Aorta (tissue), 5 donors: ENCODE measurements around the gene GRK4. TPM values are rescaled to one million over a fixed set of nuclear protein-coding genes. Genes with fewer than 3 reads are reported as not detected.
A peak's percentile ranks its signal among the peaks of the same experiment; 100 is the strongest.

Source experiments
- ATAC-seq: fragments of 200-7000 bp; cut with Tn5 transposase; one replicate; pipeline ENCODE4 v1.9.1; 2022; ENCODE audit warnings: moderate library complexity; ENCODE audit not compliant: low FRiP score
- DNase-seq, 2 donors: peaks; one replicate each; pipeline ENCODE4 v3.0.0-alpha.2; 2020
- H3K27ac ChIP-seq, 2 donors: one replicate each; pipeline ENCODE4 v1.5.1; 2013; ENCODE audit warnings: low read length in 2 of 2, mild to moderate bottlenecking in 2 of 2, moderate library complexity in 2 of 2, control low read depth in 1 of 2, inconsistent platforms in 1 of 2, low read depth in 1 of 2
- H3K27me3 ChIP-seq, 2 donors: one replicate each; pipeline ENCODE4 v1.6.1; 2013; ENCODE audit warnings: control low read depth in 1 of 2, low read length in 1 of 2, mild to moderate bottlenecking in 1 of 2, moderate library complexity in 1 of 2; ENCODE audit not compliant: insufficient read depth in 2 of 2, control insufficient read depth in 1 of 2
- H3K36me3 ChIP-seq, 2 donors: one replicate each; pipeline ENCODE4 v1.6.1; 2013; ENCODE audit warnings: control low read depth in 1 of 2, low read length in 1 of 2, mild to moderate bottlenecking in 1 of 2; ENCODE audit not compliant: insufficient read depth in 2 of 2, control insufficient read depth in 1 of 2
- H3K4me1 ChIP-seq, 2 donors: one replicate each; pipeline ENCODE4 v1.6.1; 2013; ENCODE audit warnings: low read length in 2 of 2, control low read depth in 1 of 2, mild to moderate bottlenecking in 1 of 2, moderate library complexity in 1 of 2; ENCODE audit not compliant: insufficient read depth in 2 of 2, control insufficient read depth in 1 of 2
- H3K4me3 ChIP-seq, 2 donors: one replicate each; pipeline ENCODE4 v1.5.1; 2013; ENCODE audit warnings: low read length in 2 of 2, control low read depth in 1 of 2, mild to moderate bottlenecking in 1 of 2
- H3K9me3 ChIP-seq: one replicate; pipeline ENCODE4 v1.6.1; 2013; ENCODE audit warnings: mild to moderate bottlenecking, low read length; ENCODE audit not compliant: control insufficient read depth
- WGBS, 2 donors: extraction: QIAGEN DNeasy Blood & Tissue Kit; methylation state at CpG; one replicate each; pipeline ENCODE4 v1.1.7; 2013; 5-methylcytosine and 5-hydroxymethylcytosine counted together
- intact Hi-C, 2 donors: fragments of 100-400 bp; cut with DNase I; formaldehyde crosslinking; loops; one replicate each; pipeline versions ENCODE4 v1.14.2 to v1.15.0; 2022
- polyA plus RNA-seq, 2 donors: library from polyadenylated mRNA; stranded (reverse); fragments of 200-250 nt; gene quantifications; one replicate each; pipeline ENCODE4 v1.2.3, GENCODE V29; 2013
- total RNA-seq, 2 donors: library from RNA; stranded (reverse); fragmentation: NEBNext Ultra II Directional; extraction: Animal tissue kit (Norgen Biotek cat#: 25700); gene quantifications; one replicate each; pipeline ENCODE4 v1.2.1, GENCODE V29; 2021
- donor health status: healthy with polysubstance abuse.
- donor health status: Bipolar disorder and iron deficiency.
- donor health status: DM: no; HTN: no; CAD: no.
- donor health status: DM: no; HTN: no; CAD: no.
- donor health status: DM: yes; HTN: yes; CAD: no.

Gene GRK4
- total and polyA plus RNA-seq, 4 donors: 3.6 to 10.8 (median 7.2) TPM

- ATAC-seq (no peak), DNase-seq (peak in 1 of 2 donors; percentile 70)
- no peaks in the 10 kb centered on the region for H3K36me3 ChIP-seq
- intact Hi-C loops: no loop called here
- no peak overlapping the region for H3K4me3 ChIP-seq
- H3K27me3 ChIP-seq: no peaks in the 10 kb centered on the region
- H3K4me1 ChIP-seq: no peaks in the 10 kb centered on the region
- no peak overlapping the region for H3K27ac ChIP-seq
- 86 to 87% methylated on average over 16 of the region's 16 CpGs for WGBS, 2 donors
- no peaks in the 10 kb centered on the region for H3K9me3 ChIP-seq
Observed at GRCh38 chr4:2929469-2929868, 33.9 kb upstream of the GRK4 start.

GRCh38 chr4:2930135-2930757, 33.1 kb upstream of the GRK4 start:
- intact Hi-C loops: loop anchor here (5.0 to 10.0 kb wide), 2 partner anchors 165 to 168 kb away; no protein-coding TSS in a partner anchor
- peak; percentile 34 to 58 for DNase-seq
- H3K27ac ChIP-seq: no peak overlapping the region

GRCh38 chr4:2930758-2931511, 32.4 kb upstream of the GRK4 start:
- H3K36me3 ChIP-seq: no peaks in the 10 kb centered on the region
- H3K27me3 ChIP-seq: no peaks in the 10 kb centered on the region
- no peaks in the 10 kb centered on the region for H3K4me1 ChIP-seq
- no peak overlapping the region for H3K27ac ChIP-seq
- H3K4me3 ChIP-seq: no peak overlapping the region
- ATAC-seq (no peak), DNase-seq (peak; percentile 56 to 77)
- intact Hi-C loops: loop anchor here (5.0 to 10.0 kb wide), 2 partner anchors 166 to 169 kb away; no protein-coding TSS in a partner anchor
- H3K9me3 ChIP-seq: no peaks in the 10 kb centered on the region
- 65 to 67% methylated on average over 33 to 34 of the region's 34 CpGs for WGBS, 2 donors

More at GRCh38 chr4:2930135-2930757, 33.1 kb upstream of the GRK4 start:
- no peaks in the 10 kb centered on the region for H3K36me3 ChIP-seq
- WGBS, 2 donors: 80 to 83% methylated on average over 12 of the region's 12 CpGs
- no peak overlapping the region for H3K4me3 ChIP-seq
- H3K9me3 ChIP-seq: no peaks in the 10 kb centered on the region
- H3K27me3 ChIP-seq: no peaks in the 10 kb centered on the region
- no peak for ATAC-seq
- H3K4me1 ChIP-seq: no peaks in the 10 kb centered on the region

- H3K27me3 ChIP-seq: no peaks in the 10 kb centered on the region
- no peak overlapping the region for H3K4me3 ChIP-seq
- 88 to 90% methylated on average over 37 to 38 of the region's 38 CpGs for WGBS, 2 donors
- intact Hi-C loops: loop anchor here (5.0 to 10.0 kb wide), 2 partner anchors 167 to 169 kb away; no protein-coding TSS in a partner anchor
- H3K27ac ChIP-seq: no peak overlapping the region
- H3K9me3 ChIP-seq: no peaks in the 10 kb centered on the region
- no peaks in the 10 kb centered on the region for H3K4me1 ChIP-seq
- DNase-seq (peak; percentile 86 to 87), ATAC-seq (no peak)
- H3K36me3 ChIP-seq: no peaks in the 10 kb centered on the region
Observed at GRCh38 chr4:2931512-2932301, 31.7 kb upstream of the GRK4 start.

- intact Hi-C loops: loop anchor here (5.0 to 10.0 kb wide), 2 partner anchors 168 to 170 kb away; no protein-coding TSS in a partner anchor
- Histone ChIP-seq H3K9me3 (no peaks in the 10 kb centered on the region), H3K4me1 (no peaks in the 10 kb centered on the region), H3K27ac (no peak overlapping the region), H3K36me3 (no peaks in the 10 kb centered on the region), H3K4me3 (no peak overlapping the region), H3K27me3 (no peaks in the 10 kb centered on the region)
- WGBS, 2 donors: 87% methylated on average over 18 of the region's 18 CpGs
- peak in 1 of 2 donors; percentile 52 for DNase-seq
- no peak for ATAC-seq
Observed at GRCh38 chr4:2932321-2932950, 30.9 kb upstream of the GRK4 start.

- H3K27me3 ChIP-seq: no peaks in the 10 kb centered on the region
- intact Hi-C loops: loop anchor here (5.0 to 10.0 kb wide), 2 partner anchors 168 to 171 kb away; no protein-coding TSS in a partner anchor
- ATAC-seq: no peak
- WGBS, 2 donors: 57 to 64% methylated on average over 15 of the region's 15 CpGs
- peak; percentile 46 to 74 for DNase-seq
- H3K36me3 ChIP-seq: no peaks in the 10 kb centered on the region
- no peaks in the 10 kb centered on the region for H3K9me3 ChIP-seq
- H3K27ac ChIP-seq: peak overlapping the region in 1 of 2 donors; percentile 62
- H3K4me3 ChIP-seq: no peak overlapping the region
- H3K4me1 ChIP-seq: no peaks in the 10 kb centered on the region
Observed at GRCh38 chr4:2932951-2933565, 30.3 kb upstream of the GRK4 start.

GRCh38 chr4:2933566-2934076, 29.8 kb upstream of the GRK4 start:
- Histone ChIP-seq H3K4me3 (peak overlapping the region; percentile 67 to 86), H3K36me3 (no peaks in the 10 kb centered on the region), H3K4me1 (no peaks in the 10 kb centered on the region), H3K27me3 (no peaks in the 10 kb centered on the region), H3K27ac (peak overlapping the region in 1 of 2 donors; percentile 62), H3K9me3 (no peaks in the 10 kb centered on the region)
- DNase-seq (peak; percentile 61 to 79), ATAC-seq (peak; percentile 1)
- intact Hi-C loops: loop anchor here (5.0 to 10.0 kb wide), 2 partner anchors 169 to 171 kb away; no protein-coding TSS in a partner anchor
- 14 to 15% methylated on average over 21 to 31 of the region's 31 CpGs for WGBS, 2 donors
